Thymus (tissue), 11 donors: Measurements from ENCODE around the gene PARL. TPM values are rescaled to one million over a fixed set of nuclear protein-coding genes. Genes with fewer than 3 reads are reported as not detected.
A peak's percentile ranks its signal among the peaks of the same experiment; 100 is the strongest.
"Not testable (repeated sequence)": the region's sequence is repeated elsewhere in the genome, so short reads cannot be mapped to it uniquely, and the experiment has no call there.

Source experiments
- DNase-seq, 9 donors: peaks; one replicate each; pipeline ENCODE4 v3.0.0-alpha.2; 2013; ENCODE audit warnings: low spot score in 9 of 9, low read depth in 6 of 9, missing footprints in 1 of 9
- H3K27ac ChIP-seq, 2 donors: one replicate each; pipeline ENCODE4 v1.5.1; 2013; ENCODE audit warnings: control low read depth in 1 of 2, low read depth in 1 of 2, low read length in 1 of 2, mild to moderate bottlenecking in 1 of 2, moderate library complexity in 1 of 2
- H3K27me3 ChIP-seq, 2 donors: one replicate each; pipeline ENCODE4 v1.5.1; 2013; ENCODE audit warnings: low read length in 1 of 2; ENCODE audit not compliant: control insufficient read depth in 2 of 2, insufficient read depth in 1 of 2
- H3K36me3 ChIP-seq, 2 donors: one replicate each; pipeline ENCODE4 v1.5.1; 2013; ENCODE audit warnings: low read length in 1 of 2, mild to moderate bottlenecking in 1 of 2, moderate library complexity in 1 of 2; ENCODE audit not compliant: control insufficient read depth in 2 of 2, insufficient read depth in 2 of 2
- H3K4me1 ChIP-seq, 2 donors: one replicate each; pipeline ENCODE4 v1.5.1; 2013; ENCODE audit warnings: low read length in 2 of 2; ENCODE audit not compliant: control insufficient read depth in 2 of 2, insufficient read depth in 2 of 2
- H3K4me3 ChIP-seq, 2 donors: one replicate each; pipeline ENCODE4 v1.5.1; 2013; ENCODE audit warnings: low read length in 2 of 2, control low read depth in 1 of 2, mild to moderate bottlenecking in 1 of 2
- H3K9me3 ChIP-seq, 2 donors: one replicate each; pipeline ENCODE4 v1.5.1; 2013; ENCODE audit warnings: low read length in 1 of 2, mild to moderate bottlenecking in 1 of 2; ENCODE audit not compliant: control insufficient read depth in 2 of 2, insufficient read depth in 1 of 2
- WGBS: extraction: QIAGEN DNeasy Blood & Tissue Kit; methylation state at CpG from one replicate; pipeline ENCODE4 v1.1.7; 2013; 5-methylcytosine and 5-hydroxymethylcytosine counted together
- polyA plus RNA-seq: library from polyadenylated mRNA; stranded (reverse); fragments of 200-250 nt; gene quantifications from one replicate; pipeline ENCODE4 v1.2.3, GENCODE V29; 2013
- total RNA-seq: library from RNA; stranded (reverse); fragments of 120-200 nt; gene quantifications from one replicate; pipeline ENCODE4 v1.2.4, GENCODE V29; 2013
- donor health status: healthy.

PARL gene
- total and polyA plus RNA-seq, 2 donors: 42.0 to 107 TPM

GRCh38 chr3:183877227-183877626, 7.5 kb downstream of the PARL start:
- H3K4me3 ChIP-seq, DNase-seq, H3K27ac ChIP-seq, H3K4me1 ChIP-seq, H3K9me3 ChIP-seq, H3K27me3 ChIP-seq, H3K36me3 ChIP-seq: not testable (repeated sequence)
- 93% methylated on average over 5 of the region's 5 CpGs for WGBS

- H3K4me1 ChIP-seq: peaks cover 0 to 7% of the 10 kb centered on the region in 2 donors
- H3K9me3 ChIP-seq: no peaks in the 10 kb centered on the region
- no peak overlapping the region for H3K27ac ChIP-seq
- no peaks in the 10 kb centered on the region for H3K27me3 ChIP-seq
- no peak overlapping the region for H3K4me3 ChIP-seq
- peaks cover 0 to 3% of the 10 kb centered on the region in 2 donors for H3K36me3 ChIP-seq
- no peak for DNase-seq
Observed at GRCh38 chr3:183875411-183875810, 9.3 kb downstream of the PARL start.

- no peaks in the 10 kb centered on the region for H3K27me3 ChIP-seq
- H3K4me1 ChIP-seq: peaks cover 0 to 6% of the 10 kb centered on the region in 2 donors
- no peak overlapping the region for H3K27ac ChIP-seq
- DNase-seq: no peak
- no peaks in the 10 kb centered on the region for H3K9me3 ChIP-seq
- WGBS: over 99% methylated on average over 3 of the region's 3 CpGs
- H3K36me3 ChIP-seq: peaks cover 0 to 3% of the 10 kb centered on the region in 2 donors
- H3K4me3 ChIP-seq: no peak overlapping the region
Observed at GRCh38 chr3:183873914-183874313, 10.8 kb downstream of the PARL start.

GRCh38 chr3:183871541-183871940, 13.1 kb downstream of the PARL start:
- WGBS: 95% methylated on average over 2 of the region's 2 CpGs
- no peaks in the 10 kb centered on the region for H3K9me3 ChIP-seq
- peaks cover 0 to 6% of the 10 kb centered on the region in 2 donors for H3K4me1 ChIP-seq
- H3K27me3 ChIP-seq: no peaks in the 10 kb centered on the region
- H3K27ac ChIP-seq: no peak overlapping the region
- peaks cover 6 to 19% of the 10 kb centered on the region in 2 donors for H3K36me3 ChIP-seq
- DNase-seq: no peak
- H3K4me3 ChIP-seq: no peak overlapping the region

- peak in 3 of 9 donors; percentile 24 to 39 (median 26) for DNase-seq
- H3K4me1 ChIP-seq: peaks cover 0 to 6% of the 10 kb centered on the region in 2 donors
- no peak overlapping the region for H3K4me3 ChIP-seq
- 49% methylated on average over 3 of the region's 3 CpGs for WGBS
- H3K36me3 ChIP-seq: peaks cover 8 to 23% of the 10 kb centered on the region in 2 donors
- peak overlapping the region in 1 of 2 donors; percentile 38 for H3K27ac ChIP-seq
- H3K27me3 ChIP-seq: no peaks in the 10 kb centered on the region
- H3K9me3 ChIP-seq: no peaks in the 10 kb centered on the region
Observed at GRCh38 chr3:183870563-183870962, 14.1 kb downstream of the PARL start.

GRCh38 chr3:183868796-183869195, 15.9 kb downstream of the PARL start:
- H3K27ac ChIP-seq: no peak overlapping the region
- DNase-seq: no peak
- no peaks in the 10 kb centered on the region for H3K9me3 ChIP-seq
- H3K27me3 ChIP-seq: no peaks in the 10 kb centered on the region
- WGBS: 37% methylated on average over 1 of the region's 1 CpG
- peaks cover 0 to 6% of the 10 kb centered on the region in 2 donors for H3K4me1 ChIP-seq
- no peak overlapping the region for H3K4me3 ChIP-seq
- H3K36me3 ChIP-seq: peaks cover 15 to 38% of the 10 kb centered on the region in 2 donors

GRCh38 chr3:183862610-183863009, 22.1 kb downstream of the PARL start:
- no peak for DNase-seq
- Histone ChIP-seq H3K27ac (no peak overlapping the region), H3K9me3 (no peaks in the 10 kb centered on the region), H3K27me3 (no peaks in the 10 kb centered on the region), H3K4me1 (no peaks in the 10 kb centered on the region), H3K36me3 (peaks cover 22 to 78% of the 10 kb centered on the region in 2 donors), H3K4me3 (no peak overlapping the region)
- 96% methylated on average over 4 of the region's 4 CpGs for WGBS

GRCh38 chr3:183857863-183858262, 26.8 kb downstream of the PARL start:
- Histone ChIP-seq H3K27me3 (no peaks in the 10 kb centered on the region), H3K4me1 (no peaks in the 10 kb centered on the region), H3K4me3 (no peak overlapping the region), H3K36me3 (peaks cover 18 to 61% of the 10 kb centered on the region in 2 donors), H3K27ac (no peak overlapping the region), H3K9me3 (no peaks in the 10 kb centered on the region)
- 98% methylated on average over 3 of the region's 3 CpGs for WGBS
- no peak for DNase-seq

- peaks cover 24 to 42% of the 10 kb centered on the region in 2 donors for H3K36me3 ChIP-seq
- DNase-seq: no peak
- H3K4me1 ChIP-seq: no peaks in the 10 kb centered on the region
- no peak overlapping the region for H3K4me3 ChIP-seq
- H3K9me3 ChIP-seq: no peaks in the 10 kb centered on the region
- H3K27ac ChIP-seq: no peak overlapping the region
- no peaks in the 10 kb centered on the region for H3K27me3 ChIP-seq
- WGBS: 95% methylated on average over 4 of the region's 4 CpGs
Observed at GRCh38 chr3:183854318-183855035, 30.2 kb downstream of the PARL start.
